Calu3 (cell line): ENCODE data around the gene CAD. TPM values are rescaled to one million over a fixed set of nuclear protein-coding genes. Genes with fewer than 3 reads are reported as not detected.

ENCODE experiments used
- BruUV-seq: library from RNA; stranded (reverse); fragments of 400-500 nt; replicated peaks from 2 replicates; lab custom pipeline; 2021; lab: Mats Ljungman, UMichigan
- CTCF ChIA-PET: fragments of 300-600 bp; sonication (Branson Sonifier 250); formaldehyde crosslinking; loops from one replicate; lab custom pipeline; 2022; ENCODE audit warnings: antibody characterized with exemption; lab: Charles Lee
- DNase-seq: peaks from one replicate; pipeline ENCODE4 v3.0.0; 2022
- H3K27ac Mint-ChIP-seq: one replicate; pipeline ENCODE4 v1.8.0; 2022; ENCODE audit warnings: mixed read lengths; ENCODE audit not compliant: unreplicated experiment
- H3K27me3 Mint-ChIP-seq: one replicate; pipeline ENCODE4 v1.8.0; 2022; ENCODE audit warnings: mixed read lengths; ENCODE audit not compliant: unreplicated experiment
- H3K36me3 Mint-ChIP-seq: one replicate; pipeline ENCODE4 v1.8.0; 2022; ENCODE audit warnings: mild to moderate bottlenecking, moderate library complexity, mixed read lengths; ENCODE audit not compliant: insufficient read depth, unreplicated experiment
- H3K4me1 Mint-ChIP-seq: one replicate; pipeline ENCODE4 v1.8.0; 2022; ENCODE audit warnings: mild to moderate bottlenecking, low read depth, mixed read lengths; ENCODE audit not compliant: unreplicated experiment
- H3K4me3 Mint-ChIP-seq: one replicate; pipeline ENCODE4 v1.8.0; 2022; ENCODE audit warnings: mild to moderate bottlenecking, low read depth, moderate library complexity, mixed read lengths; ENCODE audit not compliant: unreplicated experiment
- H3K9me3 Mint-ChIP-seq: one replicate; pipeline ENCODE4 v1.8.0; 2022; ENCODE audit warnings: low read depth, mixed read lengths; ENCODE audit not compliant: unreplicated experiment
- intact Hi-C: fragments of 100-400 bp; cut with micrococcal nuclease; formaldehyde crosslinking; loops from one replicate; pipeline ENCODE4 v1.10.0; 2022; ENCODE audit not compliant: unreplicated experiment
- total RNA-seq: library from RNA; stranded (reverse); gene quantifications from 2 replicates; pipeline ENCODE4 v1.2.3, GENCODE V29; 2022
- TF ChIP-seq, protein P1 (sequence below): fragments of 200-600 bp; IDR thresholded peaks from one replicate; pipeline ENCODE4 v1.8.0; 2022; ENCODE audit warnings: antibody characterized with exemption; ENCODE audit not compliant: unreplicated experiment

The CAD gene
- total RNA-seq, 1 experiment from 2014 or later = 68.2 TPM

DNA sequence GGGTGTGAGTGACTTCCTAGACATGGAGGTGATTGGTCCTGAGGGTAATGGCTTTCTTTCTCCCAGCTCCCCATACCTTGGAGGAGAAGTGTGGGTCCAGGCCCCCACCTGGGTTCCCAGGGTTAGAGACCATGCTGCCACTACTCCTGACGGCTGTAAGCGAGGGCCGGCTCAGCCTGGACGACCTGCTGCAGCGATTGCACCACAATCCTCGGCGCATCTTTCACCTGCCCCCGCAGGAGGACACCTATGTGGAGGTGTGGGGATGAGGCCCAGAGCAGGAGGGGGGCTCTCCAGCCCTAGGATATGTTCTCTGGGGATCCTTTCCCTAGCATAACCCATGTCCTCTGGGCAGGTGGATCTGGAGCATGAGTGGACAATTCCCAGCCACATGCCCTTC is 21.8 kb downstream of the CAD start:
- Mint-ChIP-seq H3K27me3 (no peaks in the 10 kb centered on the region), H3K4me1 (no peaks in the 10 kb centered on the region), H3K36me3 (peaks cover 51% of the 10 kb centered on the region), H3K4me3 (no peak overlapping the region), H3K9me3 (no peaks in the 10 kb centered on the region), H3K27ac (no peak overlapping the region)
- DNase-seq = no peak
- BruUV-seq = no TSS peak
- CTCF ChIA-PET = no interaction called here
- intact Hi-C loops = no loop called here
- TF ChIP-seq, protein P1, sequence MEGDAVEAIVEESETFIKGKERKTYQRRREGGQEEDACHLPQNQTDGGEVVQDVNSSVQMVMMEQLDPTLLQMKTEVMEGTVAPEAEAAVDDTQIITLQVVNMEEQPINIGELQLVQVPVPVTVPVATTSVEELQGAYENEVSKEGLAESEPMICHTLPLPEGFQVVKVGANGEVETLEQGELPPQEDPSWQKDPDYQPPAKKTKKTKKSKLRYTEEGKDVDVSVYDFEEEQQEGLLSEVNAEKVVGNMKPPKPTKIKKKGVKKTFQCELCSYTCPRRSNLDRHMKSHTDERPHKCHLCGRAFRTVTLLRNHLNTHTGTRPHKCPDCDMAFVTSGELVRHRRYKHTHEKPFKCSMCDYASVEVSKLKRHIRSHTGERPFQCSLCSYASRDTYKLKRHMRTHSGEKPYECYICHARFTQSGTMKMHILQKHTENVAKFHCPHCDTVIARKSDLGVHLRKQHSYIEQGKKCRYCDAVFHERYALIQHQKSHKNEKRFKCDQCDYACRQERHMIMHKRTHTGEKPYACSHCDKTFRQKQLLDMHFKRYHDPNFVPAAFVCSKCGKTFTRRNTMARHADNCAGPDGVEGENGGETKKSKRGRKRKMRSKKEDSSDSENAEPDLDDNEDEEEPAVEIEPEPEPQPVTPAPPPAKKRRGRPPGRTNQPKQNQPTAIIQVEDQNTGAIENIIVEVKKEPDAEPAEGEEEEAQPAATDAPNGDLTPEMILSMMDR = no peak

DNA sequence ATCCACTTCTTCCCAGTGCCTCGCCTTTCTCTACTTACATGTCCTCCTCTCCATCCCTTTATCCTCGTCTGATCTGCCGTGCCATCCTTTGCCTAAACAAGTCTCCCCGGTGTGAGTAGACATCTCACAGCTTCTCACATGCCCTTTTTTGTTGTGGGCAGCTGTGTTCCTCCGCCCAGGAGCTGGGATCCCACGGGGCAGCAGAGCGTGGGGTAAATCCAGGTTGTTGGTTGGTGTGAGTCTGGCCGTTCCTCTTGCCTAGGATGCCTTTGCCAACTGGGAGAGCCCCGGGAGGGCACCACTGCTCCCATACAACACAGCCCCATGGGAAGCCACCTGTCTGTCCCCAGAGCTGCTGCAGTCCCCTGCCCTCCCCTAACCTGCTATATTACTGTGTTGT is 23.2 kb downstream of the CAD start:
- no peak for DNase-seq
- H3K27me3 Mint-ChIP-seq = no peaks in the 10 kb centered on the region
- CTCF ChIA-PET = no interaction called here
- H3K4me3 Mint-ChIP-seq = no peak overlapping the region
- H3K36me3 Mint-ChIP-seq = peaks cover 43% of the 10 kb centered on the region
- no peaks in the 10 kb centered on the region for H3K4me1 Mint-ChIP-seq
- intact Hi-C loops = no loop called here
- TF ChIP-seq, protein P1 = no peak
- no peaks in the 10 kb centered on the region for H3K9me3 Mint-ChIP-seq
- no TSS peak for BruUV-seq
- H3K27ac Mint-ChIP-seq = no peak overlapping the region

GRCh38 chr2:27241761-27242613 is 24.8 kb downstream of the CAD start:
- Mint-ChIP-seq H3K27me3 (peaks cover under 1% of the 10 kb centered on the region), H3K4me1 (no peaks in the 10 kb centered on the region), H3K4me3 (no peak overlapping the region), H3K9me3 (no peaks in the 10 kb centered on the region), H3K27ac (no peak overlapping the region), H3K36me3 (peaks cover 34% of the 10 kb centered on the region)
- intact Hi-C loops = no loop called here
- TF ChIP-seq, protein P1 = no peak
- CTCF ChIA-PET = no interaction called here
- DNase-seq = no peak
- no TSS peak for BruUV-seq

DNA sequence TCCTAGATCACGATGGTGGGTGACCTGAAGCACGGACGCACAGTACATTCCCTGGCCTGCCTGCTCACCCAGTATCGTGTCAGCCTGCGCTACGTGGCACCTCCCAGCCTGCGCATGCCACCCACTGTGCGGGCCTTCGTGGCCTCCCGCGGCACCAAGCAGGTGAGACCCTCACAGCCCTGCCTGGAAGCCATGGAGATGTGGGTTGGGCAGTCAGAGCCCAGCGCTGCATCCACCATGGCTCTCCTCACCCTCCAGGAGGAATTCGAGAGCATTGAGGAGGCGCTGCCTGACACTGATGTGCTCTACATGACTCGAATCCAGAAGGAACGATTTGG is 25.4 kb downstream of the CAD start:
- peaks cover 33% of the 10 kb centered on the region for H3K36me3 Mint-ChIP-seq
- TF ChIP-seq, protein P1 = no peak
- CTCF ChIA-PET = interaction anchor here (0.6 kb wide), 1 partner anchor 21 kb away, joined by 10 read pairs; no protein-coding TSS in a partner anchor

More for the DNA sequence above, 25.4 kb downstream of the CAD start:
- intact Hi-C loops = no loop called here
- no peaks in the 10 kb centered on the region for H3K4me1 Mint-ChIP-seq
- no peak overlapping the region for H3K27ac Mint-ChIP-seq
- H3K9me3 Mint-ChIP-seq = no peaks in the 10 kb centered on the region
- H3K4me3 Mint-ChIP-seq = no peak overlapping the region
- peaks cover 7% of the 10 kb centered on the region for H3K27me3 Mint-ChIP-seq
- BruUV-seq = no TSS peak
- DNase-seq = no peak
